Hindlimb muscle (tissue), 1 donor: ENCODE data around the gene HCFC1. TPM values are rescaled to one million over a fixed set of nuclear protein-coding genes. Genes with fewer than 3 reads are reported as not detected.

Experiments used
- DNase-seq: peaks from one replicate; pipeline ENCODE4 v3.0.0-alpha.2; 2013
- polyA plus RNA-seq: library from polyadenylated mRNA; unstranded; fragments of 120-200 nt; gene quantifications from one replicate; pipeline ENCODE4 v1.2.1, GENCODE V29; 2013; ENCODE audit not compliant: insufficient read length

Gene HCFC1
- polyA plus RNA-seq, 1 donor, result 37.9 TPM

- DNase-seq, result no peak
Measured at GRCh38 chrX:153938226-153938786, 33.3 kb downstream of the HCFC1 start.

GRCh38 chrX:153937056-153937455, 34.6 kb downstream of the HCFC1 start:
- DNase-seq, result no peak

- DNase-seq, result no peak
Measured at GRCh38 chrX:153935326-153935851, 36.2 kb downstream of the HCFC1 start.

GRCh38 chrX:153934762-153935325, 36.8 kb downstream of the HCFC1 start, which contains the start of gene NAA10:
Gene NAA10 (minus strand): TSS chrX:153935037. CDS start chrX:153934904, 133 bp downstream.
- DNase-seq, result peak; percentile 79

GRCh38 chrX:153934148-153934761, 37.4 kb downstream of the HCFC1 start:
- no peak for DNase-seq

GRCh38 chrX:153933748-153934147, 37.9 kb downstream of the HCFC1 start:
- DNase-seq, result no peak

- no peak for DNase-seq
Measured at GRCh38 chrX:153932220-153932915, 39.2 kb downstream of the HCFC1 start.

GRCh38 chrX:153931748-153932147, 39.9 kb downstream of the HCFC1 start:
- no peak for DNase-seq

GRCh38 chrX:153931151-153931550, 40.5 kb downstream of the HCFC1 start:
- no peak for DNase-seq

- no peak for DNase-seq
Measured at GRCh38 chrX:153930011-153930910, 41.4 kb downstream of the HCFC1 start.

- no peak for DNase-seq
Measured at GRCh38 chrX:153929576-153929975, 42.0 kb downstream of the HCFC1 start.

- DNase-seq, result no peak
Measured at GRCh38 chrX:153928846-153929245, 42.8 kb downstream of the HCFC1 start.

GRCh38 chrX:153927922-153928760, 43.5 kb downstream of the HCFC1 start:
- peak; percentile 96 for DNase-seq

- no peak for DNase-seq
Measured at GRCh38 chrX:153927672-153927921, 44.0 kb downstream of the HCFC1 start.

- DNase-seq, result no peak
Measured at GRCh38 chrX:153926858-153927671, 44.6 kb downstream of the HCFC1 start.

- DNase-seq, result no peak
Measured at GRCh38 chrX:153926552-153926857, 45.1 kb downstream of the HCFC1 start.

- no peak for DNase-seq
Measured at GRCh38 chrX:153925739-153926551, 45.7 kb downstream of the HCFC1 start, which contains the start of gene ARHGAP4. Gene ARHGAP4 (minus strand): TSS chrX:153926264. CDS start chrX:153926202, 62 bp downstream.

- DNase-seq, result no peak
Measured at GRCh38 chrX:153925387-153925738, 46.3 kb downstream of the HCFC1 start.

- DNase-seq, result no peak
Measured at GRCh38 chrX:153924149-153924861, 47.3 kb downstream of the HCFC1 start.
